HCT116 (cell line): ENCODE data around the gene TMEM151A. TPM values are rescaled to one million over a fixed set of nuclear protein-coding genes. Genes with fewer than 3 reads are reported as not detected.

Experiments
- ATAC-seq: fragments of 200-7000 bp; cut with Tn5 transposase; 2 replicates; pipeline ENCODE4 v1.9.1; 2020; ENCODE audit warnings: mild to moderate bottlenecking, moderate library complexity
- BruUV-seq: library from RNA; stranded (reverse); fragments of 400-500 nt; replicated peaks from 2 replicates; lab custom pipeline; 2021; lab: Mats Ljungman, UMichigan
- CTCF ChIA-PET: fragments of 300-600 bp; sonication (Branson Sonifier 250); formaldehyde crosslinking; loops from one replicate; lab custom pipeline; 2021; ENCODE audit warnings: antibody characterized with exemption; lab: Charles Lee
- POLR2A ChIA-PET: fragments of 300-600, 350-600 bp; sonication (Branson Sonifier 250); formaldehyde crosslinking; loops from one replicate; lab custom pipeline; 2021; ENCODE audit warnings: antibody characterized with exemption; lab: Charles Lee
- RAD21 ChIA-PET, 2 experiments: fragments of 300-600 bp; sonication (Branson Sonifier 250); formaldehyde crosslinking; loops; one replicate each; lab custom pipeline; 2023; ENCODE audit warnings: low total read pairs in 2 of 2; ENCODE audit not compliant: uncharacterized antibody in 2 of 2, unreplicated experiment in 2 of 2, low non-redundant PET in 1 of 2; lab: Charles Lee
- DNase-seq: peaks from one replicate; pipeline ENCODE4 v3.0.0-alpha.2; 2010; ENCODE audit warnings: low read depth, low spot score
- H2AFZ ChIP-seq: fragments of 200-600 bp; shearing (Covaris generic), sonication (generic); 2 replicates; pipeline ENCODE4 v1.6.1; 2017; ENCODE audit warnings: low read depth, mixed run types, mixed read lengths, antibody characterized with exemption, low read length; ENCODE audit not compliant: poor library complexity, severe bottlenecking
- H3K27ac ChIP-seq: 2 replicates; pipeline ENCODE4 v1.5.1; 2012; ENCODE audit warnings: low read depth, low read length
- H3K27me3 ChIP-seq: fragments of 200-600 bp; sonication (generic); 2 replicates; pipeline ENCODE4 v1.6.1; 2016; ENCODE audit warnings: mixed run types, low read length, mixed read lengths; ENCODE audit not compliant: insufficient read depth
- H3K36me3 ChIP-seq, 2 experiments: fragments of 200-500 bp in 1 of 2; fragments of 200-600 bp in 1 of 2; sonication (Bioruptor generic) in 1 of 2; sonication (generic) in 1 of 2; 2 replicates each; pipeline versions ENCODE4 v1.5.1 to v1.6.1; 2014 to 2016; ENCODE audit warnings: low read length in 2 of 2, inconsistent platforms in 1 of 2, mixed read lengths in 1 of 2, mixed run types in 1 of 2; ENCODE audit not compliant: insufficient read depth in 2 of 2, control insufficient read depth in 1 of 2
- H3K4me1 ChIP-seq, 2 experiments: fragments of 200-600 bp in 1 of 2; sonication (generic) in 1 of 2; 2 replicates each; pipeline versions ENCODE4 v1.5.1 to v1.6.1; 2012 to 2017; ENCODE audit warnings: low read length in 2 of 2, inconsistent platforms in 1 of 2, mild to moderate bottlenecking in 1 of 2, mixed read lengths in 1 of 2, mixed run types in 1 of 2, moderate library complexity in 1 of 2; ENCODE audit not compliant: insufficient read depth in 2 of 2, control insufficient read depth in 1 of 2
- H3K4me2 ChIP-seq: fragments of 200-600 bp; sonication (generic); 2 replicates; pipeline ENCODE4 v1.6.1; 2017; ENCODE audit warnings: mixed run types, low read length, mixed read lengths
- H3K4me3 ChIP-seq, 2 experiments: fragments of 200-600 bp in 1 of 2; sonication (generic) in 1 of 2; replicated peaks in 1 of 2; 2 replicates each; pipeline ENCODE4 v1.5.1; 2011 to 2016; ENCODE audit warnings: low read length in 2 of 2, control low read depth in 1 of 2, low read depth in 1 of 2, mild to moderate bottlenecking in 1 of 2, mixed read lengths in 1 of 2, mixed run types in 1 of 2
- H3K79me2 ChIP-seq: fragments of 200-600 bp; sonication (generic); 2 replicates; pipeline ENCODE4 v1.6.1; 2017; ENCODE audit warnings: mild to moderate bottlenecking, mixed run types, low read length, moderate library complexity, mixed read lengths; ENCODE audit not compliant: insufficient read depth
- H3K9ac ChIP-seq: fragments of 200-600 bp; sonication (generic); 2 replicates; pipeline ENCODE4 v1.6.1; 2016; ENCODE audit warnings: low read length, mixed read lengths
- H3K9me2 ChIP-seq: fragments of 200-600 bp; sonication (generic), shearing (Covaris generic); 2 replicates; pipeline ENCODE4 v1.6.1; 2017; ENCODE audit warnings: mixed run types, mild to moderate bottlenecking, moderate library complexity; ENCODE audit not compliant: insufficient read depth
- H3K9me3 ChIP-seq, 2 experiments: fragments of 200-500 bp in 1 of 2; fragments of 200-600 bp in 1 of 2; sonication (Bioruptor generic) in 1 of 2; sonication (generic) in 1 of 2; 2 replicates each; pipeline ENCODE4 v1.6.1; 2014 to 2017; ENCODE audit warnings: low read length in 2 of 2, mixed read lengths in 2 of 2, inconsistent platforms in 1 of 2, low read depth in 1 of 2, mild to moderate bottlenecking in 1 of 2, mixed run types in 1 of 2, moderate library complexity in 1 of 2; ENCODE audit not compliant: control insufficient read depth in 1 of 2, insufficient read depth in 1 of 2
- H4K20me1 ChIP-seq: fragments of 200-600 bp; sonication (generic), shearing (Covaris generic); 2 replicates; pipeline ENCODE4 v1.6.1; 2017; ENCODE audit warnings: mixed run types, mild to moderate bottlenecking, moderate library complexity; ENCODE audit not compliant: insufficient read depth
- CBX3 ChIP-seq: IDR thresholded peaks from 2 replicates; pipeline ENCODE4 v1.6.1; 2012; ENCODE audit warnings: low read depth
- EGR1 ChIP-seq: IDR thresholded peaks from 2 replicates; pipeline ENCODE4 v1.6.1; 2012; ENCODE audit warnings: low read depth
- EZH2 ChIP-seq: fragments of 200-600 bp; sonication (generic); IDR thresholded peaks from 2 replicates; pipeline ENCODE4 v1.6.1; 2017; ENCODE audit warnings: antibody characterized with exemption, mixed run types
- FOSL1 ChIP-seq: IDR thresholded peaks from 2 replicates; pipeline ENCODE4 v1.6.1; 2012; ENCODE audit warnings: low read depth
- POLR2AphosphoS5 ChIP-seq: IDR thresholded peaks from 2 replicates; pipeline ENCODE4 v1.6.1; 2011; ENCODE audit warnings: mild to moderate bottlenecking, low read depth, low read length, moderate library complexity
- REST ChIP-seq: IDR thresholded peaks from 2 replicates; pipeline ENCODE4 v1.6.1; 2012; ENCODE audit warnings: low read depth
- SIN3A ChIP-seq: IDR thresholded peaks from 2 replicates; pipeline ENCODE4 v1.6.1; 2012; ENCODE audit warnings: low read depth
- SRF ChIP-seq: IDR thresholded peaks from 2 replicates; pipeline ENCODE4 v1.6.1; 2012; ENCODE audit warnings: low read depth
- TCF7L2 ChIP-seq: IDR thresholded peaks from 2 replicates; pipeline ENCODE4 v1.7.0; 2011; ENCODE audit warnings: borderline replicate concordance, inconsistent platforms; ENCODE audit not compliant: insufficient read depth, insufficient read length; ENCODE audit errors: extremely low read depth
- ZBTB33 ChIP-seq: IDR thresholded peaks from 2 replicates; pipeline ENCODE4 v1.6.1; 2011; ENCODE audit warnings: mild to moderate bottlenecking, low read length, moderate library complexity; ENCODE audit not compliant: insufficient replicate concordance; ENCODE audit errors: extremely low read depth
- ZFX ChIP-seq: fragments of 450-650 bp; IDR thresholded peaks from 2 replicates; pipeline ENCODE4 v1.6.1; 2017
- ZNF274 ChIP-seq: fragments of 200-500 bp; sonication (Bioruptor generic); IDR thresholded peaks from 2 replicates; pipeline ENCODE4 v1.6.1; 2014; ENCODE audit warnings: mild to moderate bottlenecking, low read depth, low read length, inconsistent platforms
- intact Hi-C: fragments of 100-400 bp; cut with micrococcal nuclease; formaldehyde crosslinking; loops from 2 replicates; pipeline ENCODE4 v1.10.0; 2022
- total RNA-seq: library from RNA; stranded (reverse); gene quantifications from one replicate; pipeline ENCODE4 v1.2.1, GENCODE V29; 2021; ENCODE audit not compliant: unreplicated experiment

Gene TMEM151A
- total RNA-seq, 1 experiment from 2014 or later, result 5.9 TPM

DNA sequence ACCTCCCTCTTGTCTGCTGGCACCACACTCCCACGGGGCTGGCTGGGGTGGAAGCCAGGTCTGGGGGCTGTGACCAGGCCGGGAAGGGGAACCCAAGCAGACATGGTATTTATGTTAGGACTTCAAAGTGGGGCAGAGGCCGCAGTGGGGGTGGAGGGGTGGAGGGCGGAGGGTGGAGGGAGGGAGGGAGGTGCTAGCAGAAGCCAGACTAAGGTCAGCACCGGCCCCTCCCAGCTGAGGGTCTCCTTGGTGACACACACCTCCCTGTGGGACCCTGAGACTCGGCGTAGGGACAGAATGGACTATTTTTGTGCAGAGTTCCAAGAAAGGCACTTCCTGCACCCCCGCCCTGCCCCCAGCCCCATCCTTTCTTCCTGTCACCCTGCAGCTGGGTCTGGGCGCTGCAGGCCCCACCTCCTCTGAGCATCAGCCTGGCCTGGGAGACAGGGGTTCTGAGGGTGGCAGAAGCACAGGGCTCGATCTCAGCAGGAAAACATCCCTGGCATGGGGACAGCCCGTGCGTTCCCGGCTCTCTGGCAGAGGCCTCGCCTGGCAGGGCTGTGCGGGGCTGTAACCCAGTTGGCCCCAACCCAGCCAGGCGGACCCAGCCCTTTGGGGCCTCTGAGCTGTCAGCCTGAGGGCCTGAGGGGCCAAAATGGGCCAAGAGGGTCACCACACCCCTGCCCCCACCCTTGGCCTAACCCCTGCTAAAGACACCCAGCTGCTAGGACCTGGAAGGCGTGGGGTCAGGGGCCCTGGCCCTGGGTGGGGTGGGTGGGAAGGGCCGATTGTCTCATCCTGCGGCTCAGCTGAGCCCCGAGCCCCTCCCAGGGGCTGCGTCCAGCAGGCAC is 34.8 kb downstream of the TMEM151A start:
- ATAC-seq, result no peak
- CTCF ChIA-PET, result interaction anchor here (1.0 kb wide), 1 partner anchor 14 kb away, joined by 18 read pairs; no protein-coding TSS in a partner anchor

More for the DNA sequence above, 34.8 kb downstream of the TMEM151A start:
- intact Hi-C loops, result no loop called here
- BruUV-seq, result no TSS peak
- H3K27me3 ChIP-seq, result no peaks in the 10 kb centered on the region
- no peak overlapping the region for H3K4me3 ChIP-seq
- DNase-seq, result no peak
- H3K79me2 ChIP-seq, result no peaks in the 10 kb centered on the region
- no peak overlapping the region for H2AFZ ChIP-seq
- no peaks in the 10 kb centered on the region for H3K9me2 ChIP-seq
- peaks cover 17 to 57% of the 10 kb centered on the region in 2 experiments for H3K4me1 ChIP-seq
- H4K20me1 ChIP-seq, result no peaks in the 10 kb centered on the region
- peak overlapping the region; percentile 56; the same call in 1 of the 2 replicates for H3K9ac ChIP-seq
- RAD21 ChIA-PET, result interaction anchor here in 1 of 2 experiments (0.8 kb wide), 1 partner anchor 14 kb away, joined by 5 read pairs; no protein-coding TSS in a partner anchor
- no peaks in the 10 kb centered on the region for H3K9me3 ChIP-seq
- no peaks in the 10 kb centered on the region for H3K36me3 ChIP-seq
- H3K4me2 ChIP-seq, result peak overlapping the region; percentile 73
- peak overlapping the region; percentile 3; the same call in 1 of the 2 replicates for H3K27ac ChIP-seq
- TF ChIP-seq SIN3A, result no peak
- TF ChIP-seq EGR1, result no peak
- TF ChIP-seq ZNF274, result no peak
- no peak for TF ChIP-seq ZFX
- no peak for TF ChIP-seq FOSL1
- no peak for TF ChIP-seq EZH2
- TF ChIP-seq REST, result no peak
- TF ChIP-seq ZBTB33, result no peak
- TF ChIP-seq POLR2AphosphoS5, result no peak
- no peak for TF ChIP-seq CBX3
- no peak for TF ChIP-seq TCF7L2
- no peak for TF ChIP-seq SRF
- TF ChIP-seq, all 23 proteins: peak for 0
- POLR2A ChIA-PET, result interaction anchor here (1.4 kb wide), 1 partner anchor 14 kb away, joined by 4 read pairs; no protein-coding TSS in a partner anchor
